ENCODE data around the gene COPS6.

DNA sequence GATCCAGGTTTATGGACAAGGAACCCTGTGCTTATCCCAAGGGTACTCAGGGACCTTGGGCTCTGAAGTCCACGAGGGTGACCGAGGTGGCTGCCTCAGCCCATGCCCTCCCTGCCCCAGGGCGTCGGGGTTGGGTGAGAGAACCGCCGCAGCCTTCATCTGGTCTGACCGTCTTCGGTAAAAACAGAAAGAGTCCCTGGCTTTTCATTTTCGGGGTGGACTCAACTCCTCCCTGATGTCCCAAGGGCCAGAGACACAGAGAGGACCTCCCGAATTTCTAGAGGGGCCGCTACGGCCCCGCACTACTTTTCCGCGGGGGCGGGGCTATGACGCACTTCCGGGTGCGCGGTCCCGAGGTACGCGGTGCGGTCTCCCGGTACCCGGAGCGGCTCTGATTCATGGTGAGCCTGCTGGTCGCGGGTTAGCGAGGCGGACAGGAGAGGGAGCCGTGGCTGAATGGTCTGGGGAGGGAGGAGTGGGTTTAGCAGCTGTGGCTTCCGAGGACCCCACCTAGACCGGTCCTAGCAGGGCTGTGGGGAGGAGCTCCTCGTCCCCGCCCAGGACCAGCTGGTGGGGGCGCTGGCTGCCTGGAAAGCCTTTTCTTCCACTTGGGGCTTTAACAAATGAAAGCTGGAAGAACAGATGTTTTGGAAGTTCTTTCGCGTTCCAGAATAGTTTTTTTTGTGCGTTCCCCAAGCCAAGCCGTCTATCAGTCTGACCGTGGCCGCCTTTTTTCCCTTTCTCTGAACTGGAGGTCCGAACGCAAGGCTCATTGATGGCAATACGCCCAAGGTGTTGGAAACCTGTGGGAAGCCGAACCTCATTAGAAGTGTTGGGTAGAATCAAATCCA is 39.1 kb upstream of the COPS6 start, which contains the start of gene ZSCAN21:
- TF ChIP-seq, protein P1, sequence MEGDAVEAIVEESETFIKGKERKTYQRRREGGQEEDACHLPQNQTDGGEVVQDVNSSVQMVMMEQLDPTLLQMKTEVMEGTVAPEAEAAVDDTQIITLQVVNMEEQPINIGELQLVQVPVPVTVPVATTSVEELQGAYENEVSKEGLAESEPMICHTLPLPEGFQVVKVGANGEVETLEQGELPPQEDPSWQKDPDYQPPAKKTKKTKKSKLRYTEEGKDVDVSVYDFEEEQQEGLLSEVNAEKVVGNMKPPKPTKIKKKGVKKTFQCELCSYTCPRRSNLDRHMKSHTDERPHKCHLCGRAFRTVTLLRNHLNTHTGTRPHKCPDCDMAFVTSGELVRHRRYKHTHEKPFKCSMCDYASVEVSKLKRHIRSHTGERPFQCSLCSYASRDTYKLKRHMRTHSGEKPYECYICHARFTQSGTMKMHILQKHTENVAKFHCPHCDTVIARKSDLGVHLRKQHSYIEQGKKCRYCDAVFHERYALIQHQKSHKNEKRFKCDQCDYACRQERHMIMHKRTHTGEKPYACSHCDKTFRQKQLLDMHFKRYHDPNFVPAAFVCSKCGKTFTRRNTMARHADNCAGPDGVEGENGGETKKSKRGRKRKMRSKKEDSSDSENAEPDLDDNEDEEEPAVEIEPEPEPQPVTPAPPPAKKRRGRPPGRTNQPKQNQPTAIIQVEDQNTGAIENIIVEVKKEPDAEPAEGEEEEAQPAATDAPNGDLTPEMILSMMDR (IDR thresholded peaks at IDR 0.05): peak in 2 of 5 experiments; percentile 16 to 22
- TF ChIP-seq POLR2AphosphoS5 (IDR thresholded peaks at IDR 0.05) (peak; percentile 76 to 92 (median 91)), POLR2A (IDR thresholded peaks at IDR 0.05) (peak; percentile 80), EP300 (IDR thresholded peaks at IDR 0.05; ENCODE audit: low read depth) (no peak)
